Measurements from ENCODE around the gene PTDSS2.
"Not testable (repeated sequence)": the region's sequence is repeated elsewhere in the genome, so short reads cannot be mapped to it uniquely, and the experiment has no call there.

The PTDSS2 gene

DNA sequence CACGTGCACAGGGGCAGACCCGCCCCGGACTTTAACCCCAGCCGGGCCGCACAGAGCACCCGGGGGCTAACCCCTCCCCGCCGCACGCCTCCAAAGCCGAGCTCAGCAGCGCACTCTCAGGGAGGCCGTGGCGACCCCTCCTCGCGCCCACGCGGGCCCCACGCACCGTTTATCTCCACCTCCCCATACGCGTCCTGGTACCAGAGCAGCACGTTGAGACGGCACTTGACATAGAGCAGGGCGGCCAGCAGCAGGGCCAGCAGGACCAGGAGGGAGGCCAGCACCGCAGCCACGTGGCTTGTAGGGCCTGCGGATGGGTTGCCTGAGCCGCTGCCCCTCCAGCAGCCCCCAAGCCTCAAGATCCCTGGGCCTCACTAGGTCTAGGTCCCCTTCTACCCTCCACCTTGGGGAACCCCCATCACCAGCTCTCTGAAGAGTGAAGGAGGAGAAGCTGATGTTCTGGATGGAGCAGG lies 42.4 kb upstream of the PTDSS2 start:
- no peak overlapping the region for H3K27ac ChIP-seq (ENCODE audit: poor library complexity, severe bottlenecking)
- H3K4me1 ChIP-seq (ENCODE audit: insufficient read depth, poor library complexity, severe bottlenecking): no peaks in the 10 kb centered on the region
- ATAC-seq (ENCODE audit: low read depth): no peak; the same call in 2 of the 3 replicates
- no peak for DNase-seq (ENCODE audit: low spot score)
- H3K27me3 ChIP-seq (ENCODE audit: insufficient read depth, poor library complexity, severe bottlenecking): no peaks in the 10 kb centered on the region
- H3K9me3 ChIP-seq (ENCODE audit: severe bottlenecking): no peaks in the 10 kb centered on the region
- H3K4me3 ChIP-seq (ENCODE audit: severe bottlenecking): no peak overlapping the region
- TF ChIP-seq, protein P1, sequence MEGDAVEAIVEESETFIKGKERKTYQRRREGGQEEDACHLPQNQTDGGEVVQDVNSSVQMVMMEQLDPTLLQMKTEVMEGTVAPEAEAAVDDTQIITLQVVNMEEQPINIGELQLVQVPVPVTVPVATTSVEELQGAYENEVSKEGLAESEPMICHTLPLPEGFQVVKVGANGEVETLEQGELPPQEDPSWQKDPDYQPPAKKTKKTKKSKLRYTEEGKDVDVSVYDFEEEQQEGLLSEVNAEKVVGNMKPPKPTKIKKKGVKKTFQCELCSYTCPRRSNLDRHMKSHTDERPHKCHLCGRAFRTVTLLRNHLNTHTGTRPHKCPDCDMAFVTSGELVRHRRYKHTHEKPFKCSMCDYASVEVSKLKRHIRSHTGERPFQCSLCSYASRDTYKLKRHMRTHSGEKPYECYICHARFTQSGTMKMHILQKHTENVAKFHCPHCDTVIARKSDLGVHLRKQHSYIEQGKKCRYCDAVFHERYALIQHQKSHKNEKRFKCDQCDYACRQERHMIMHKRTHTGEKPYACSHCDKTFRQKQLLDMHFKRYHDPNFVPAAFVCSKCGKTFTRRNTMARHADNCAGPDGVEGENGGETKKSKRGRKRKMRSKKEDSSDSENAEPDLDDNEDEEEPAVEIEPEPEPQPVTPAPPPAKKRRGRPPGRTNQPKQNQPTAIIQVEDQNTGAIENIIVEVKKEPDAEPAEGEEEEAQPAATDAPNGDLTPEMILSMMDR (IDR thresholded peaks at IDR 0.05; ENCODE audit: poor library complexity, severe bottlenecking): no peak
- peaks cover 23% of the 10 kb centered on the region for H3K36me3 ChIP-seq (ENCODE audit: low read depth)

DNA sequence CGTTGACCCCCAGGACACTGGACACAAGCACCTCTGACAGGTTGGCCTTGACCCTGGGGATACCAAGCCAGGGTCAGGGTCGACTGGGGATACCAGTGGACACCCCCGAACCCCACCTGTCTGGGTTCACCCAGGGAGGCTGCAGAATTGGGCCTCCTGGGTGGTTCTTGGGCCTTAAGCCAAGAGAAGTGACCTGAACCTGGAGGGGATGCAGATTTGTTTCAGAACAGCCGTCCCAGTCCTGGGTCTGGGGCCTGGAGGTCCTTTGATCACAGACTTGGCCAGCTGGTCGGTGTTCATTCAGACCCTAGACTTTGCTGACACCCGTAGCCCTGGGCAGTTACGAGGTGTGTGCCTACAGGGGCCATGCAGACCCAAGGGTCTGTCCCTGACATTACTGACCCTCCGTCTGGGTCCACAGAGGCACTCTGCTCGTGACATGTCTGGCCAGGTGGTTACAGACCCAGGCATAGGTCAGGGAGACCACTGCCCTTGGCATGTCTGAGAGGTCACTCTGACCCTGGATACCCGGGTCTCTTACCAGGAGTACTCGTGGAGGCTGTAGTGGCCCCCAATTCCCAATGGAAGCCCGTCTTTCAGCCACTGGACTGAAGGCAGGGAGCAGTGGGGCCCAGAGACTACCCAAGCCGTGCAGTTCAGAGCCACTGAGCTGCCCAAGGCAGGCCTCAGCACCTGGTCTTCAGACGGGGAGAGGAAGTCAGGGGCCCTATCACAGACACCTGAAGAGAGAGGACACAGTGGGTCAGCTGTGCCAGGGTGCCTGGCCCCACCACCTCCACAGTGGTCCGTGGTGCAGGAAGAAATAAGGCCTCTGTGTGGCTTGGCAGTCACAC lies 41.7 kb upstream of the PTDSS2 start:
- Histone ChIP-seq H3K9me3 (ENCODE audit: severe bottlenecking) (no peaks in the 10 kb centered on the region), H3K4me1 (ENCODE audit: insufficient read depth, poor library complexity, severe bottlenecking) (no peaks in the 10 kb centered on the region), H3K36me3 (ENCODE audit: low read depth) (peaks cover 18% of the 10 kb centered on the region), H3K27ac (ENCODE audit: poor library complexity, severe bottlenecking) (no peak overlapping the region), H3K27me3 (ENCODE audit: insufficient read depth, poor library complexity, severe bottlenecking) (no peaks in the 10 kb centered on the region), H3K4me3 (ENCODE audit: severe bottlenecking) (no peak overlapping the region)
- TF ChIP-seq, protein P1 (IDR thresholded peaks at IDR 0.05; ENCODE audit: poor library complexity, severe bottlenecking): no peak
- DNase-seq (ENCODE audit: low spot score) (no peak), ATAC-seq (ENCODE audit: low read depth) (no peak)

DNA sequence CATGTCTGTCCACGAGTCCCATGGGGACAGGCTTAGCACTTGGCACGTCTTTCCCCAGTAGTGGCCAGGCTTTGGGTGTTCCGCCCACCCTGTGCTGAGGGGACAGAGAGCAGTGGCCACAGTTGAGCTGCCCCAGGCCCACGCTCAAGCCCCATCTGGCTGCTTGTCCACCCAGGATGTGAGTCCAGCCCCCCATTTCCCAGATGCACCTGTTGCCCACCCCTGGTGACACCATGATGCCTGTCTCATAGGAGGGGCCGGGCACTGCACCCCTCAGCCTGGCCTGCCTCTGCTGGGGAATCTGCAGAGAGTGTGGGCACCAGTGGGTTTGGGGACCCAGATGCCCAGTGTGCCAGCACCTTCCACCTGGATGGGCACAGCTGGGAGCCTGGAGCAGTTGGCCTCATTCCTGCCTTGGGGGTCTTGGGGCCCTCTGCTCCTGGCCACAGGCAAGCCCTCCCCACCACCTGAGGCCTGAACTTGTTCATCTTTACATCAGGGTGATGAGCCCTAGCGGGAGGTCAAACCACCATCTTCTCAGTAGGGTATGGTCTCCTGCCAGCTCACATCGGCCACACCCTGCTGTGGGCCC lies 41.0 kb upstream of the PTDSS2 start:
- H3K4me1 ChIP-seq (ENCODE audit: insufficient read depth, poor library complexity, severe bottlenecking): no peaks in the 10 kb centered on the region
- ATAC-seq (ENCODE audit: low read depth): 0 out of 3 replicates have a peak, but pooled peaks have one; percentile 0
- H3K4me3 ChIP-seq (ENCODE audit: severe bottlenecking): no peak overlapping the region
- H3K9me3 ChIP-seq (ENCODE audit: severe bottlenecking): no peaks in the 10 kb centered on the region
- no peaks in the 10 kb centered on the region for H3K27me3 ChIP-seq (ENCODE audit: insufficient read depth, poor library complexity, severe bottlenecking)
- H3K27ac ChIP-seq (ENCODE audit: poor library complexity, severe bottlenecking): no peak overlapping the region
- TF ChIP-seq, protein P1 (IDR thresholded peaks at IDR 0.05; ENCODE audit: poor library complexity, severe bottlenecking): no peak
- peaks cover 11% of the 10 kb centered on the region for H3K36me3 ChIP-seq (ENCODE audit: low read depth)
- DNase-seq (ENCODE audit: low spot score): no peak

DNA sequence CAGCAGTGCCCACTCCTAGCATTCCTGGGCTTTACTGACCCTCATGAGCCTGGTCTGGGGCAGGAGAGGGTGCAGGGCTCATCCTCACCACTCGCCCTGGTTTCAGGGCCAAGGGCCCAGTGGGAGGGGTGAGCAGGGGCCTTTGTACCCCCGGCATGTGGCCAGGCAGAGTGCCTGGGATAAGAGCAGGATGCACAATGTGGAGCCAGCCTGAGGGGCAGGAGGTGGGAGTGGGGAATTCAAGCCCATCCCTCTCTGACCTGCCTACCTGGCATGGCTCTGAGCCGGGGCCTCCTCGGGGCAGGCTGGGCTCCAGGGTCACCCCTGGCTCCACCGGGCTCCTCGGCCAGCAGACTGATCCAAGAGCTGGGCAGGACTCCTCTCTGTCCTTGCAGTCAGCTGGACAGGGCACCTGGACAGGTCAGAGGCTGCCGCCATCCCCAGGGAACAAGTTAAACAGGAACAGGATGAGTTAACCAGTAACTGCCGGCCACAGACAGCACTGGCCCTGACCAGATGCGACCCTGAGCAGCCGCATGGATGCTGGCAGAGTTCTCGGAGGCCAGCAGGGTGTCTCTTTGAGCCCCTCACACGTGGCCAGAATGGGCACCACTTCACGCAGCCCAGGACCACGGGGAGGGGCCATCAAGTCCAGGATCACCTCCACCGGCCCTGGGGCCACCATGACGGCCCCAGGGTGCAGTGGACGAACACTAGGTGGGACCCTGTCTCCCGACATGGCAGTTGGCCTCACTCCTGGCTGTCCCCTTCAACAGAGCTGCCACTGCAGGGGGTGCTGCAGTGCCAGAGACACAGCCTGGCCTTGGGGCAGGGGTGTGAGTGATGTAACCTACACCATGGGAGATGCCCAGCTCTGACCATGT lies 40.2 kb upstream of the PTDSS2 start:
- no peak for DNase-seq (ENCODE audit: low spot score)

DNA sequence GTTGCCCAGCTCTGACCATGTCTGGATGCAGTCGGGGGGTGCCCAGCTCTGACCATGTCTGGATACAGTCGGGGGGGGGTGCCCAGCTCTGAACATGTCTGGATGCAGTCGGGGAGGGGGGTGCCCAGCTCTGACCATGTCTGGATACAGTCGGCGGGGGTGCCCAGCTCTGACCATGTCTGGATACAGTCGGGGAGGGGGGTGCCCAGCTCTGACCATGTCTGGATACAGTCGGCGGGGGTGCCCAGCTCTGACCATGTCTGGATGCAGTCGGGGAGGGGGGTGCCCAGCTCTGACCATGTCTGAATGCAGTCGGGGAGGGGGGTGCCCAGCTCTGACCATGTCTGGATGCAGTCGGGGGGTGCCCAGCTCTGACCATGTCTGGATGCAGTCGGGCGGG lies 39.4 kb upstream of the PTDSS2 start:
- ATAC-seq (ENCODE audit: low read depth); H3K27me3 ChIP-seq (ENCODE audit: insufficient read depth, poor library complexity, severe bottlenecking); H3K4me3 ChIP-seq (ENCODE audit: severe bottlenecking); H3K4me1 ChIP-seq (ENCODE audit: insufficient read depth, poor library complexity, severe bottlenecking); H3K27ac ChIP-seq (ENCODE audit: poor library complexity, severe bottlenecking); H3K9me3 ChIP-seq (ENCODE audit: severe bottlenecking); DNase-seq (ENCODE audit: low spot score); H3K36me3 ChIP-seq (ENCODE audit: low read depth): not testable (repeated sequence)

More for the DNA sequence above, 40.2 kb upstream of the PTDSS2 start:
- no peaks in the 10 kb centered on the region for H3K9me3 ChIP-seq (ENCODE audit: severe bottlenecking)
- H3K4me1 ChIP-seq (ENCODE audit: insufficient read depth, poor library complexity, severe bottlenecking): peaks cover 4% of the 10 kb centered on the region
- H3K27me3 ChIP-seq (ENCODE audit: insufficient read depth, poor library complexity, severe bottlenecking): no peaks in the 10 kb centered on the region
- H3K27ac ChIP-seq (ENCODE audit: poor library complexity, severe bottlenecking): no peak overlapping the region
- TF ChIP-seq, protein P1 (IDR thresholded peaks at IDR 0.05; ENCODE audit: poor library complexity, severe bottlenecking): no peak
- ATAC-seq (ENCODE audit: low read depth): no peak
- no peak overlapping the region for H3K4me3 ChIP-seq (ENCODE audit: severe bottlenecking)
- H3K36me3 ChIP-seq (ENCODE audit: low read depth): peaks cover 4% of the 10 kb centered on the region

DNA sequence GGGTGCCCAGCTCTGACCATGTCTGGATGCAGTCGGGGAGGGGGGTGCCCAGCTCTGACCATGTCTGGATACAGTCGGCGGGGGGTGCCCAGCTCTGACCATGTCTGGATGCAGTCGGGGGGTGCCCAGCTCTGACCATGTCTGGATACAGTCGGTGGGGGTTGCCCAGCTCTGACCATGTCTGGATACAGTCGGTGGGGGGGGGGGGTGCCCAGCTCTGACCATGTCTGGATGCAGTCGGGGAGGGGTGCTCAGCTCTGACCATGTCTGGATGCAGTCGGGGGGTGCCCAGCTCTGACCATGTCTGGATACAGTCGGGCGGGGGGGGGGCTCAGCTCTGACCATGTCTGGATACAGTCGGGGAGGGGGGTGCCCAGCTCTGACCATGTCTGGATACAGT lies 38.6 kb upstream of the PTDSS2 start:
- not testable (repeated sequence) for H3K36me3 ChIP-seq (ENCODE audit: low read depth); ATAC-seq (ENCODE audit: low read depth); H3K27me3 ChIP-seq (ENCODE audit: insufficient read depth, poor library complexity, severe bottlenecking); DNase-seq (ENCODE audit: low spot score); H3K4me3 ChIP-seq (ENCODE audit: severe bottlenecking); H3K9me3 ChIP-seq (ENCODE audit: severe bottlenecking); H3K27ac ChIP-seq (ENCODE audit: poor library complexity, severe bottlenecking)
- peaks cover 14% of the 10 kb centered on the region for H3K4me1 ChIP-seq (ENCODE audit: insufficient read depth, poor library complexity, severe bottlenecking)
